Lung (tissue), 12 donors: Measurements from ENCODE around the gene SEC62. TPM values are rescaled to one million over a fixed set of nuclear protein-coding genes. Genes with fewer than 3 reads are reported as not detected.

Experiments
- ATAC-seq: fragments of 200-7000 bp; cut with Tn5 transposase; one replicate; pipeline ENCODE4 v1.9.1; 2020; ENCODE audit warnings: moderate number of reproducible peaks; ENCODE audit not compliant: insufficient read depth, low FRiP score
- DNase-seq, 3 donors: peaks; one replicate each; pipeline ENCODE4 v3.0.0-alpha.2; 2013 to 2017
- H3K27ac ChIP-seq, 2 donors: one replicate each; pipeline ENCODE4 v1.5.1; 2013; ENCODE audit warnings: mild to moderate bottlenecking in 2 of 2, moderate library complexity in 2 of 2, control low read depth in 1 of 2, inconsistent platforms in 1 of 2, low read depth in 1 of 2, low read length in 1 of 2
- H3K27me3 ChIP-seq, 3 donors: one replicate each; pipeline ENCODE4 v1.5.1; 2013; ENCODE audit warnings: low read length in 2 of 3; ENCODE audit not compliant: control insufficient read depth in 3 of 3, insufficient read depth in 3 of 3
- H3K36me3 ChIP-seq, 4 donors: one replicate each; pipeline ENCODE4 v1.5.1; 2013; ENCODE audit warnings: low read length in 4 of 4, mild to moderate bottlenecking in 1 of 4, moderate library complexity in 1 of 4; ENCODE audit not compliant: control insufficient read depth in 4 of 4, insufficient read depth in 4 of 4
- H3K4me1 ChIP-seq, 5 donors: one replicate each; pipeline ENCODE4 v1.5.1; 2013; ENCODE audit warnings: low read length in 5 of 5, mild to moderate bottlenecking in 2 of 5, moderate library complexity in 1 of 5; ENCODE audit not compliant: control insufficient read depth in 5 of 5, insufficient read depth in 5 of 5
- H3K4me3 ChIP-seq: one replicate; pipeline ENCODE4 v1.5.1; 2013; ENCODE audit warnings: mild to moderate bottlenecking, control low read depth, moderate library complexity
- H3K9ac ChIP-seq, 2 donors: one replicate each; pipeline ENCODE4 v1.5.1; 2013; ENCODE audit warnings: low read length in 2 of 2, control low read depth in 1 of 2; ENCODE audit not compliant: insufficient read depth in 1 of 2
- H3K9me3 ChIP-seq, 4 donors: one replicate each; pipeline ENCODE4 v1.5.1; 2013; ENCODE audit warnings: low read length in 3 of 4, mild to moderate bottlenecking in 1 of 4, moderate library complexity in 1 of 4; ENCODE audit not compliant: control insufficient read depth in 4 of 4, insufficient read depth in 3 of 4
- CTCF ChIP-seq: IDR thresholded peaks from 2 replicates; pipeline ENCODE4 v1.5.1; 2012; ENCODE audit warnings: mild to moderate bottlenecking; ENCODE audit errors: control extremely low read depth, extremely low read depth
- WGBS, 2 donors: extraction: QIAGEN DNeasy Blood & Tissue Kit; methylation state at CpG; one replicate each; pipeline ENCODE4 v1.1.7; 2013; 5-methylcytosine and 5-hydroxymethylcytosine counted together
- polyA plus RNA-seq, 2 donors: library from polyadenylated mRNA; stranded (reverse); fragments of 200-250 nt; gene quantifications; one replicate each; pipeline ENCODE4 v1.2.1, GENCODE V29; 2013
- total RNA-seq, 2 donors: library from RNA; depleted of rRNA in 1 of 2; stranded (reverse); fragments of >200 nt in 1 of 2; gene quantifications; one replicate each; pipeline ENCODE4 v1.2.1, GENCODE V29; 2014 to 2021
- donor health status: control.
- donor health status: control.
- donor health status: Bipolar disorder and iron deficiency.
- donor health status: healthy.
- donor health status: DM: yes; HTN: yes; CAD: no.

The SEC62 gene
- total and polyA plus RNA-seq, 4 donors, result 55.2 to 96.5 (median 62.7) TPM

GRCh38 chr3:170033489-170033888, 66.9 kb downstream of the SEC62 start:
- WGBS, 2 donors, result 44 to 64% methylated on average over 8 of the region's 8 CpGs
- no peak overlapping the region for H3K27ac ChIP-seq
- no peak for DNase-seq

GRCh38 chr3:170037463-170038433, 71.1 kb downstream of the SEC62 start, which contains the start of gene GPR160:
TSS of gene GPR160 (plus strand) at chr3:170037995. CDS start at chr3:170083973, 45,978 bp downstream.
- Histone ChIP-seq H3K27ac (peak within 1 kb of the TSS in 1 of 2 donors; percentile 86), H3K36me3 (no peaks in the 10 kb centered on the region), H3K9ac (peak within 1 kb of the TSS in 1 of 2 donors; percentile 63), H3K9me3 (no peaks in the 10 kb centered on the region), H3K4me1 (peaks cover 0 to 18% (median 3%) of the 10 kb centered on the region in 5 donors), H3K27me3 (peaks cover 0 to 27% (median 18%) of the 10 kb centered on the region in 3 donors), H3K4me3 (peak within 1 kb of the TSS; percentile 61)
- WGBS, 2 donors, result 4 to 7% methylated on average over 40 to 78 of the region's 78 CpGs
- ATAC-seq (peak; percentile 82), DNase-seq (peak; percentile 55 to 81 (median 75))
- peak; percentile 29 for TF ChIP-seq CTCF

More at GRCh38 chr3:170033489-170033888, 66.9 kb downstream of the SEC62 start:
- no peaks in the 10 kb centered on the region for H3K9me3 ChIP-seq
- no peak for TF ChIP-seq CTCF
- no peaks in the 10 kb centered on the region for H3K36me3 ChIP-seq
- no peak overlapping the region for H3K4me3 ChIP-seq
- peaks cover 0 to 2% (median 2%) of the 10 kb centered on the region in 3 donors for H3K27me3 ChIP-seq
- no peak overlapping the region for H3K9ac ChIP-seq
- no peak for ATAC-seq
- H3K4me1 ChIP-seq, result peaks cover 0 to 4% (median 3%) of the 10 kb centered on the region in 5 donors

GRCh38 chr3:170038434-170039110, 72.0 kb downstream of the SEC62 start:
- peak overlapping the region in 1 of 2 donors; percentile 63 for H3K9ac ChIP-seq
- TF ChIP-seq CTCF, result no peak
- H3K4me3 ChIP-seq, result peak overlapping the region; percentile 61
- no peaks in the 10 kb centered on the region for H3K36me3 ChIP-seq
- H3K27ac ChIP-seq, result peak overlapping the region in 1 of 2 donors; percentile 86
- peak; percentile 25 to 35 (median 27) for DNase-seq
- H3K4me1 ChIP-seq, result peaks cover 0 to 18% (median 3%) of the 10 kb centered on the region in 5 donors
- ATAC-seq, result peak; percentile 7
- WGBS, 2 donors, result 2 to 6% methylated on average over 51 of the region's 51 CpGs
- peaks cover 0 to 27% (median 18%) of the 10 kb centered on the region in 3 donors for H3K27me3 ChIP-seq
- H3K9me3 ChIP-seq, result no peaks in the 10 kb centered on the region
